Colon (tissue), 2 donors: ENCODE data around the gene PTPA.

Experiments used
- FAIRE-seq: peaks from 2 replicates; lab custom pipeline; 2012; peaks lifted over from hg19 to GRCh38; lab: Jason Lieb, UNC
- donor health status: control.
- donor health status: control.

The PTPA gene

DNA sequence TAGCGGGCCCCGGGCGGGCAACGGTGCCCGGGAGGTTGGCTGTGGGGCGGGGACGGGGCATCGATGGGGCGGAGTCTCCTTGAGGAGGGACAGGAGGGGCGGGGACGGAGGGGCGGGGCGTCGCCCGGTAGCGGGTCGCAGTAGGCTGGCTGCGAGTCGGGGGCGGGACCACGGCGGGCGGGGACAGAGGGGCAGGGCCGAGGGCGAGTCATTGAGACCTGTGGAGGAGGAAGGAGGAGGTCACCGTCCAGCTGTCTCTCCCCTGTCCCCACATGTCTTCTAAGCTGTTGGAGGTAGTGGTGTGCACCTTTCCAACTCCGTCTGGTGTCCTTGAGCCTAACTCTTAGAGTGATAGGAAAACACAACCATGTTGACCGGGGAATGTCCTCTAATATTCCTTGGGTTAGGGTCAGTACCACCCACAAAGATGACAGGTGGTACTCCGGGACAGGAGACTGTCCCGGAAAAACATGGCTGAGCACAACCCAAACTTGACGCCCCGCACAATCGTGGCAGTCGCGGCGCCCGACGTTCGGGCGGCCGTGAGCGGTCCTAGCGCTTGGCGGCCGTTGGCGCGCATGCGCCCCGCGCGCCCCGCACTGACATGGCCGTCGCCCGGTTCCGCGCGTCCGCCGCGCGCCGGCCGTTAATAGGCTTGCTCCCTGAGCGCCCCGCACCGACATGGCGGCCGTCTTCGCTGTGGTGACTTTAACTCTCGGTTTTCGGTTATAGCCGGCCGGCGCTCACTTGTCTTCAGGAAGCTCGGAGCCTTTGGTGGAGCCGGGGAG, at the start of gene PTPA, which contains the start of gene CRAT:
TSS of gene PTPA (plus strand) at position 676 of the 788 bp plus-strand sequence. CDS start 186 bp downstream, outside the sequence.
TSS of gene CRAT (minus strand) at position 54 of the 788 bp plus-strand sequence. CDS start 284 bp downstream, outside the sequence.
- no peak for FAIRE-seq

DNA sequence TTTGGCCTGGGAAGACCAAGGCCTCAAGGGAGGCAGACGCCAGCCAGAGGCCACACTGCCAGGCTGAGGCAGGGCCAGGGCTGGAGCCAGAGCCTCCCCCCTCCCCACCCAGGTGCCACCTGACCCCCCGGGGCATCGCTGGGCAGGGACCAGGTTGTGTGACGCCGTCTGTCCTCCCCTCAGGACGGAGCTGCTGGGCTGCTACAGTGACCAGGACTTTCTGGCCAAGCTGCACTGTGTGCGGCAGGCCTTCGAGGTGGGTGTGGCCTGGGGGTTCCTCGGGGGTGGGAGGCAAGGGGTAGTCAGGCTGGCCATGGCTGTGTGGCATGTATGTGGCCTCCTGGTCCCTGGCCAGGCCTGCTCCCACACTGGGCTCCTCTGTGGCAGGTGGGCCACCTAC, 48.2 kb upstream of the PTPA start:
- no peak for FAIRE-seq

DNA sequence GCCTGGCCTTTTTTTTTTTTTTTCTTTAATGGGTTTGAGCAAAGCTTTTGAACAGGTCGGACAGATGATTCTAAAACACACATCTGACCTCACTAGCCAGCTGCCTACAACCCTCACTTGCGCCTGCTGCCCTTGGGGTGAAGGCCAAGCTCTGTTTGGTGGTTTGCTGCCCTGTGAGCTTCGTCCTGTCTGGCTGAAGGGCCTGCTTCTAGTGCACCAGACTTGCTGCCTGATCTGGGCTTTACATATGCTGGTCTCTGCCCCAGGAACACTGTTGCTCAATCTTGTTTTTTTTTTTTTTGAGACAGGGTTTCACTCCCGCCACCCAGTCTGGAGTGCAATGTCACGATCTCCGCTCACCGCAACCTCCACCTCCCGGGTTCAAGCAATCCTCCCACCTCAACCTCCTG, 46.7 kb upstream of the PTPA start:
- no peak for FAIRE-seq

DNA sequence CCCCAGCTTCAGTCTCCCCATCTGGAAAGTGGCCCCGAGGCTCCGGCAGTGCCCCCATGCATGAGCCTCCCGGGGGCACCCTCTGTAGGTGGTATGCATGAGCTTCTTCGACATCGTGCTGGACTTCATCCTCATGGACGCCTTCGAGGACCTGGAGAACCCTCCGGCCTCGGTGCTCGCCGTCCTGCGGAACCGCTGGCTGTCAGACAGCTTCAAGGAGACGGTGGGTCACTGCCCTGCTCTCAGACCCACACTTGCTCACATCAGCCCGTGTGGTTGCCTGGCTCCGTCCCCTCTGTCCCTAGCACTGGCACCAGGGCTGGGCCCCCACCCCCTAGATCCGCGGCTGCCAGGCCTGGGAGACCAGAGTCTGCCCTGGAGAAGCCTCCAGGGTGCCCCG, 43.1 kb upstream of the PTPA start:
- no peak for FAIRE-seq

DNA sequence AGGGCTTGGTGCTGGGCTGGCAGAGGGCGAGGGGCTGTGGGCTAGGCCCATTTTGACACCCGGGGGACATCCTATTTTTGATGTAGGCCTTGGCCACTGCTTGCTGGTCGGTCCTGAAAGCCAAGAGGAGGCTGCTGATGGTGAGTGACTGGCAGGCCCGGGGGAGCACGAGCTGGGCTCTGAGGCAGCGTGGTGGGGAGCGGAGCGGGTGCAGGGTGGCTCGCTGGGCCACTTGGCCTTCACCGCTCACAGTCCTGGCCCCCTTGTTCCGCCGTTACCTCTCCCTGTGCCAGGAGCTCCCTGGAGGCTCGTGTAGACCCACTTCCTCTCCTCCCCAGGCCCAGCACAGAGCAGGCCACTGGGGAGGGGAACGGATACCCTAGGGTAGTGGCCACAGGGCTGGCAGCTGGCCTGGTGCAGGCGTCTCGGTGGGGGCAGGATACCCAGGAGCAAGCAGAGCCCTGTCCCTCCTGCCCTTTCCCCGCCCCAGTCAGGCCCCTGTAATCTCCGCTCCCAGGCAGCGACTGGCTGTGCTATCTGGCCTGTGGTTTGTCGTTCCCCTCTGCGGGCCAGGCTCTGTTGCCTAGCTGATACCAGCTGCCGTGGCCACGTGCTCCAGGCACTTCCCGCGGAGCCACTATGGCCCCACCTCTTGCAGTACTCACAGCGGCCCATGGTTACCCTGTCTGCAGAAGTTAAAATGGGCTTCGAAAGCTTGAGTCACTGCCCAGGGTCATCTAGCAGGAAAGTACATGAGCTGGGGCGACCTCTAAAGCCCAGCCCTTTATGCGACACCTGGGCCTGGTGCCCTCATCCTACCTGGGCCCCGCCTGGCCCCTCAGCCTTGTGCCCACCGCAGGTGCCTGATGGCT, 42.0 kb upstream of the PTPA start:
- no peak for FAIRE-seq

DNA sequence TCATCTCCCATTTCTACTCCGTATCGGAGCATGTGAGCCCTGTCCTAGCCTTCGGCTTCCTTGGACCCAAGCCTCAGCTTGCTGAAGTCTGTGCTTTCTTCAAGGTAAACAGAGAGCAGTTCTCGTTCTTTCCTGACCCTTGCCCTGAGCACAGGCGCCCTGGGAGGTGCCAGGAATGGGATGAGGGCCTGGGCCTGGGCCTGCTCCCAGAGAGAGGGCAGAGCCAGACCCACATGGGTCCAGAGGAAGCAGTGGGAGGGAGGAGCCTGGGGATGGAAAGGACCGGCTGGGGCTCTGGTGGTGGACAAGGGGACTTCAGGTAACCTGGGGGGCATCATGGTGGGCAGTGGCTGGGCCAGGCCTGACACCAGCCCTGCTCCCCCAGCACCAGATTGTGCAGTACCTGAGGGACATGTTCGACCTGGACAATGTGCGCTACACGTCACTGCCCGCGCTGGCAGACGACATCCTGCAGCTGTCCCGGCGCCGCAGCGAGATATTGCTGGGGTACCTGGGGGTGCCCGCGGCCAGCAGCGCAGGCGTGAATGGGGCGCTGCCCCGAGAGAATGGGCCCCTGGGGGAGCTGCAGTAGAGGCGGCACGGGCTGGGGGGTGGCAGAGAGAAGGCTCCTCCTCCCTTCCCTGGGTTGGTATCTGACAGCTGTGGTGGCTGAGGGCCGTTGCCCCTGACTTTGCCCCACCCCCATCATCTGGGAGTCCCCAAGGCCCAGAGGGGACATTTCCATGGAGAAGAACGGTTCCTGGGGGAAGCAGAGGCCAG, 41.2 kb upstream of the PTPA start:
- no peak for FAIRE-seq

DNA sequence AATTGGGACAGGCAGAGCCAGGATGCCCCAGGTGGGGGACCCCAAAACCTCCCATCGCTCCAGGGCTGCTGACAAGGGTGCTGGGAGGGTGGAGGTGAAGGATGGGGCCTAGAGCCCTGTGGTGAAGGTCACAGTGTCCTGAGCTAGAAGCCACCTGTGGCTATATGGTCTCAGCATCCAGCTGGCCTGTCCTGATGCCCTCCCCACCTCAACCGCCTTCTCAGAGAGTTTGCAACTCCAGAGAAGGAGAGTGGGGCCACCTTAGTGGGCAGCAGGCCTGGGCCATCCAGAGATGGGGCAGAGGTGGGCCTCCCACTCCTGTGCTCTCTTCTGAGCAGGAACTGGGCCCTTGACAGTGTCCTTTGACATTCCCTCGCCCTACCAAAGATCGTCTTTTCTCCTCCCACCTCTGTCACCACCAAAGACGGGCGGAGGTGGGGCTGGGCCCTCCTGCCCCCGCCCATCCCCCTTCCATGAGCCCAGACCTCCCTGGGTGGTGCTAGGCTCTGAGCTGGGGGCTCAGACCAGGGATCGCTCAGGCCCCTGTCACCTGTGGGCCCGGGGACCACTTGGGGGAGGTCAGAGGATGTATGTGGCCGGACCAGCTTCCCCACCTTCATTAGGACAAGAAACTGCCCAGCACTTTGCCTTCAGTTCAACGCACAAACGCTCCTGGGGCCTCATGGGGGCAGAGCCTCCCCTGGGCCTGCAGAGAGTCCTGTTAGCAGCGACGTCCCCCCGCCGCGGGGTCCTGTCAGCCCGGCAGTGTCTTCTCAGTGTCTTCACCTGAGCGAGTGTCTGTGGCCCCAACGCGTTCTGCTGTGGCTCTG, 40.3 kb upstream of the PTPA start:
- no peak for FAIRE-seq

DNA sequence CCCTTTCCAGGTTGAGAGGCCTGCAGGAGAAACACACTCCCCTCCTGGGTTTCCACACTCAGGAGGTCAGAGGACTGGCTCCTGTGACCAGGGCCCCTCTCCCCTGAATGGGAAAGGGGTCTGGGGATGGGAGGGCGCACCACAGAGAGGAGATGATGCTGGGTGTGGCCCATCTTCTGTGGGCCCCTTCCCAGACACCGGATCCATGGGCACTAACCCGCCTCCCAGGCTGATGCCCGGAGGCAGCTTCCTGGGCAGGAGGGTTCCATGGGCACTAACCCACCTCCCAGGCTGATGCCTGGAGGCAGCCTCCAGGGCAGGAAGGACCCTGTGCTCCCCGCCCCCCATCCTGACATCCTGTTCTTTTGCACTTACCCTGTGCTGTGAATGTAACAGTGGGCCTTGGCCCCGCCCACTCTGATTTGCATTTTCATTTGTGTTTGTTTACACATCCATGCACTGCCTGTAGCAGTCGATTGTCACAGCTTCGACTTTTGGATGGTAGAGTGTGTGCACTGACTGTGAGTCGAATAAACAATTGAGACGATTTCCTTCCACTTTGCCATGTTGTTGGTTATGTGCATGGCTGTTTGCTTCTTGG, 39.6 kb upstream of the PTPA start:
- no peak for FAIRE-seq

DNA sequence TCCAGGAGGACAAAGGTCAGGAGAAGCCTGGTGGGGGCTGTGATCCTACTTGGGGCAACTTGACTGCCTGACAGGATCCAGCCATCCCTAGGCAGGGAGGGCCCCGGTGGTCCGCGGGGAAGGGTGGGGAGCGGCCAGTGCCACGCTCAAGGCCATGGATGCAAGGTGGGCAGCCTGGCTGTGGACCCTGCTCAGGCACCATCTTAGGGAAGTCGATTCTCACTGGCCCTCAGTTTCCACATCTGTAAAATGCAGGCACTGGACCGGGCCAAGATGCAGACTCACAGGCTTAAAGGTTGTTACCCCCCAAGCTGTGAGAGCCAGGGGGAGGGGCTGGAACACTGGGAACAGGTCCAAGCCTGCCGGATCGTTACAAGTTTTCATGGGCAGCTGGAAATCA, 39.0 kb upstream of the PTPA start:
- no peak for FAIRE-seq

DNA sequence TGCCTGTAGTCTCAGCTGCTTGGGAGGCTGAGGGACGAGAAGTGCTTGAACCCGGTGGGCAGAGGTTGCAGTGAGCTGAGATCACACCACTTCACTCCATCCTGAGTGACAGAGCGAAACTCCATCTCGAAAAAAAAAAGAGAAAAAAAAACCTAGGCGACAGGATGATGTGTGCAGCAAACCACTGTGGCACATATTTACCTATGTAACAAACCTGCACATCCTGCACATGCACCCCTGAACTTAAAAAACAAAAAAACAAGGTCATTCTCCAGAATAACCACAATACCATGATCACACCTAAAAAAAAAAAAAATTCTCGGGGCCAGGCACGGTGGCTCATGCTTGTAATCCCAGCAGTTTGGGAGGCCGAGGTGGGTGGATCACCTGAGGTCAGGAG, 37.8 kb upstream of the PTPA start:
- FAIRE-seq = no peak

DNA sequence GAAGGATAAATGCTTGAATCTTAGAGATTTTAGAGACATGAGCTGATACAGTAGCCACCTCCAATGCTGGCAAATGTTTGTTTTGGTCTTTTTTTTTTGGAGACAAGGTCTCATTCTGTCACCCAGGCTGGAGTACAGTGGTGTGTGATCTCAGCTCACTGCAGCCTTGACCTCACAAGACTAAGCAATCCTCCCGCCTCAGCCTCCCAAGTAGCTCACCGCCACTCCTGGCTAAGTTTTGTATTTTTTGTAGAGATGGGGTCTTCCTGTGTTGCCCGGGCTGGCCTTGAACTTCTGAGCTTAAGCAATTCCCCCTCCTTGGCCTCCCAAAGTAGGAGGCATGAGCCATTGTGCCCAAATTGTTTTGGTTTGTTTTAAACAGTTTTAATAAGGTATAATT, 37.1 kb upstream of the PTPA start:
- no peak for FAIRE-seq

DNA sequence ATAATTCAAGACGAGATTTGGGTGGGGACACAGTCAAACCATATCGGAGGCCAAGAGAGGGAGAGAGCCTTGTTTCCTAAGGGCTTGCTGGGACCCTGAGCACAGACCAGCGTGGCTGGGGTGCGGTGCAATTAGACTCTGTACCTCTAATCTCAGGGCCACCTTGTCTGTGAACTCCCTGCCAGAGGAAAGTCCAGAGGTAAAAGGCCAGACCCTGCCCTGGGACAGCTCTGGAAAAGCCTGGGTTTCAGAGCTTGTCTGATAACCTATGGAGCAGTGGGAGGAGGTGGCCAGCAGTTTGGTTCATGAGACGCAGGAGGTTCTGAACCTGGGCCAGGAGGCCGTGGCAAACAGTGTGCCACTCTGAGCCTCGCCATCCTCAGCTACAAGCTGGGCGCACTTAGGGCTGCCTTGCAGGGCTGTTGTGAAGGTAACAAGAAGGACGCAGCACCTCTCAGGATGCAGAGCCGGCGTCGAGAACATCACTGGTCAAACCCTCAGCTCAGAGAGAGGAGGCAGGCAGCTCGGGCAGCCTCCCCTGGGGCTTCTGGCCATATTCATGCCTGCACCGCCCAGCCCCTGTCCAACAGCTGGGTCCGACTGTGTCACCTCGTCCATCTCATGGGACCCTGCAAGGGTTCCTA, 35.1 kb upstream of the PTPA start:
- no peak for FAIRE-seq

DNA sequence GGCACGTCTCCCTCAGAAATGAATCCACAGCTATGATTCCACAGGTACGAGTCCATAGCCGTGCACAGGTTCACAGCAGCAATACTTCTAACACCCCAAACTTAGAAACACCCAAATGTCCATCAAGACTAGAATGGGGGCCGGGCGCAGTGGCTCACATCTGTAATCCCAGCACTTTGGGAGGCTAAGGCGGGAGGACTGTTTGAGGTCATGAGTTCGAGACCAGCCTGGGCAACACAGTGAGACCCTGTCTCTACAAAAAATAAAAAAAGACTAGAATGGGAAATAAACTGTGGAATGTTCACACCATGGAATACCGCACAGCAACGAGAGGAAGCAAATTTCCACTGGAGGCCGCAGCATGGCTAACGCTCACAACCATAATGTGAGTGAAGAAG, 34.6 kb upstream of the PTPA start:
- no peak for FAIRE-seq

DNA sequence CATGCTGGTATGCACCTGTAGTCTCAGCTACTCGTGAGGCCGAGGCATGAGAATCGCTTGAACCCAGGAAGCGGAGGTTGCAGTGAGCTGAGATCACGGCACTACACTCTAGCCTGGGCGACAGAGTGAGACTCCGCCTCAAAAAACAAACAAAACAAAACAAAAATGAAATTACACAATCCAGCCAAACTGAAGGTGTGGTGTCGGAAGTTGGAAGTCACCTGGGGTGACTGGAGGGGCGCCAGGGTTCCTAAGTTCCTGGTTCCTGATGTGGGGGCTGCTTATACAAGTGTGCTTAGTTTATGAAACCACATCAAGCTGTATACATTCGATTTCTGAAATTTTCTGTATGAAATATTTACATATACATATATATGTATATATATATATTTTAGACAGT, 34.0 kb upstream of the PTPA start:
- FAIRE-seq = no peak

DNA sequence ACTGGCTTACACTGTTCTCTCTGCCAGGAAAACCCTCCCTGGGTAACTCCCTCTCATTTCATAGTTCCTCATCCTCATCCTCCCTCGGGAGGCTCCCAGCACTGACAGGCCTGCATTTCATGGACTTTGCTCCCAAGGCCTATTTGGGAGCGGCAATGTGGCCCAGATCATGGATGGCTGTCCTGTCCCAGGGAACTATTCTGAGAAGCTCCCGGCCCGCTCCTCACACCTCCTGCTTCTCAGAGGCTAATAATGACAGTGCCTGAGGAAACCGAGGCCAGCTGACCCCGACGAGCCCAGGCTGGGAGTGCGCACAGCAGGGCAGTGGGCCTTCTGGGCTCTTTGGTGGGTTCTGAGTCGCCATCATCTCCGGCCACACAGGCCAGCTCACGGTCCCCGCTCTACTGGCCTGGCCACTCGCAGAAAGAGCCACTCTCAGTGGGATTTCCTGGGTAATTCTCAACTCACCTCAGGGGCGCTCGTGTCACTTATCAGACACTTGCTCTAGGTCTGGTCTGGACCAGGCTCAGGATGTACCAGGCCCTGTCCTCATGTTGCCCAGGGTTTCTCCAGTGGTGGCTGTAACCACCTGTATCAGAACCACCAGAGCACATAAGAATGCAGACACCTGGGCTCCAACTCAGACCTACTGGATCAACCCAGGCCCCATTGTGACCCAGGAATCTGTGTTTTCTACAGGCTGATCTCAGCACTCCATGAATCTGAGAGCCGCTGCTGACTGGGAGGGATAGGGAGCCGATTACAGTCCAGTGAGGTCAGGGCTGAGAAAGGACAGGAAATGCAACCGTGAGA, 32.3 kb upstream of the PTPA start:
- FAIRE-seq = no peak

DNA sequence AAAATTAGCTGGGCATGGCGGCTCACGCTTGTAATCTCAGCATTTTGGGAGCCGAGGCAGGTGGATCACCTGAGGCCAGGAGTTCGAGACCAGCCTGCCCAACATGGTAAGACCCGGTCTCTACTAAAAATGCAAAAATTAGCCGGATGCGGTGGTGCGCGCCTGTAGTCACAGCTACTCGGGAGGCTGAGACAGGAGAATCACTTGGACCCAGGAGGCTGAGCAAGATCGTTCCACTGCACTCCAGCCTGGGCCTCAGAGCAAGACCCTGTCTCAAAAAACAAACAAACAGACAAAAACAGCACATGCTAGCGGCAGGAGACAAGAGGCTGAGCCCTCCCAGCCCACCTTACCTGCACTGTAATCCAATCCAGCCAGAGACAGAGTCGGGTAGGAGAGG, 31.4 kb upstream of the PTPA start:
- no peak for FAIRE-seq

DNA sequence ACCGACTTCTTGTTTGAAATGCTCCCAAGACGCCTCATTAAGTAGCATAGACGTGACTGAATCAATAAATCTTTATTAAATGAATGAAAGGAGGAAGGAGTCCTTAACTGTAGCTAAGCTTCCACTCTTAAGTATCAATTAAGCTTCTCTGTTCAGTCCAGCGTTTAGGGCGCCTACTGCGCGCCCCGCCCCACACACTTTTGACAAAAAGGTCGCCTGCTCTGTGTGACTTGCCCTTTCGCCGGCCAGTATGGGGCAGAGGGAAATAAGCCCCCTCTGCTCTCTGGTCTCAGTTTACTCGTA, 31.0 kb upstream of the PTPA start:
- FAIRE-seq = no peak

DNA sequence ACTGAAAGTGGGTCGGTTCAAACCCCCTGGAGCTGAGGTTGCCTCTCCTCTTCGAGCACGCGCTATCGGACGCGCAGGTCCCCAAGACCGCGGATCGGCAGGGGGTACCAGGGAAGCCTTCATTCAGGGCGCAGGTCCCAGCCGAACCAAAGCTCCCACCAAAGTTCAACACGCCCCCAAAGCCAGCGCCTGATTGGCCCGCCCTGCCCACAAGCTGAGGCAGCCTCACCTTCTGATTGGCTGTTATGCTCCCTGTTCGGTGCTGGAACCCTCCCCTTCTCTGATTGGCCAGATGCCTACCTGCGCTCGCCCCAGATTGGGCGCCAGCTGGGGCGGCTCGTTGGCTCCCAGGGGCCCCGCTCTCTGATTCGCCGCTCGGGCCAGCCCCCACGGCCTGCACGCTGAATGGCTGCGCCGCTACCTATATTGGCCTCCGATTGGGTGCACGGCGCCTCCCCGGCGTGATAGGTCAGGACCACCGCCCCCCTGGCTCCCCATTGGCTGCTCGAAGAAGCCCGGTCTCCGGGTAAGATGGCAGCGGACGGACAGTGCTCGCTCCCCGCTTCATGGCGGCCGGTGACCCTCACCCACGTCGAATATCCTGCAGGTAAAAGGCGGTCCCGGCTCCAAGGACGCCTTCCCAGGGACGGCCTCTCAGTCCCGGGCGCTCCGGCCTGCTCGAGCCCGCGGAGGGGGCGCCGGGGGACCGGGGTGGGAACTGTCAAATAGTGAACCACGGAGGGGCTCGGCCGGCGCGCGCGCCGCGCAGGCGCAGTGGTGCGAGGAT, 30.4 kb upstream of the PTPA start, which contains the start of gene DOLPP1:
TSS of gene DOLPP1 (plus strand) at position 511 of the 787 bp plus-strand sequence. CDS start at position 532, 21 bp downstream.
- FAIRE-seq = peak; percentile 5

DNA sequence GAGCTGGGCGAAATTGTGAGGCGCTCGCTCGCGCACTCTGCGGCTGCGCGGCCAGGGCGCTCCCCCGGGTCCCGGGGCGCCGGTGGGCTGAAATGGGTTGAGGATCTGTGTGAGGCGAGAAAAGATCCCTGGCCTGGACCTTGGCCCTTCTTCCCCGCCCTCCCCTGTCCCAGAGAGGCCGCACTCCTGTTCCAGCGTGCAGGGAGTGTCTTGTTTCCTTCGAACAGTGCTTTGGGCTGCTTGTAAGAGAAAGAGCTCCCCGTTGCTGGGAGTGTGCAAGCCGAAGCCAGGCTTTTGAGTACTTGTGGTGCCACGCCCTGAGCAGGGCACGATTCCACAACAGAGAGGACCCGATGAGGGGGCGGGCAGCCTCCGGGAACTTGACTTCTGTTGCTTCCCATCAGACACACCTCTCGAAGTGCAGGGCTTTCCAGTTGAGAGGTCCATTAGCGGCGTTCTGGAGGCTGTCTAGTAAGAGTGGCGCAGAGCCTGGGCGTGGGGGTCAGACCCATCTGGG, 29.8 kb upstream of the PTPA start:
- FAIRE-seq = no peak
